ENCODE data around the gene CXXC5.
"Not testable (repeated sequence)": the region's sequence is repeated elsewhere in the genome, so short reads cannot be mapped to it uniquely, and the experiment has no call there.

CXXC5 gene

GRCh38 chr5:139611703-139612584 is 36.2 kb upstream of the CXXC5 start:
- POLR2A ChIA-PET = interaction anchor here (0.5 kb wide), 1 partner anchor 253 kb away, joined by 3 read pairs; no protein-coding TSS in a partner anchor
- H3K27me3 ChIP-seq (replicated peaks in 2 of 5; ENCODE audit: control insufficient read depth in 4 of 5, insufficient read depth in 5 of 5, low read length in 4 of 5) = no peaks in the 10 kb centered on the region
- H3K9me3 ChIP-seq (ENCODE audit: control extremely low read depth in 1 of 5, control insufficient read depth in 4 of 5, insufficient read depth in 2 of 5, low read depth in 1 of 5, low read length in 4 of 5) = no peaks in the 10 kb centered on the region
- peaks cover 0 to 32% (median 15%) of the 10 kb centered on the region in 4 experiments for H3K36me3 ChIP-seq (ENCODE audit: control insufficient read depth in 4 of 4, insufficient read depth in 4 of 4, low read length in 3 of 4)
- DNase-seq = peak in 1 of 3 donors; percentile 12
- no peaks in the 10 kb centered on the region for H3K4me1 ChIP-seq (ENCODE audit: control extremely low read depth in 1 of 4, control insufficient read depth in 4 of 4, insufficient read depth in 4 of 4, low read length in 3 of 4)
- CTCF ChIA-PET = interaction anchor here (0.6 to 2.4 kb wide), 6 partner anchors 20 to 191 kb away, joined by 3 to 8 read pairs (median 4); no protein-coding TSS in a partner anchor
- WGBS (ENCODE audit: insufficient coverage) = 60% methylated on average over 1 of the region's 5 CpGs
- H3K4me3 ChIP-seq (ENCODE audit: control insufficient read depth in 1 of 7, extremely low read depth in 1 of 7, insufficient read depth in 4 of 7, low read depth in 2 of 7, low read length in 6 of 7) = no peak overlapping the region
- no peak overlapping the region for H3K27ac ChIP-seq (ENCODE audit: insufficient read depth in 1 of 2, low read depth in 1 of 2, low read length in 2 of 2, poor library complexity in 1 of 2, severe bottlenecking in 2 of 2)

GRCh38 chr5:139619861-139620260 is 28.3 kb upstream of the CXXC5 start:
- Histone ChIP-seq H3K9me3 (ENCODE audit: control extremely low read depth in 1 of 5, control insufficient read depth in 4 of 5, insufficient read depth in 2 of 5, low read depth in 1 of 5, low read length in 4 of 5) (no peaks in the 10 kb centered on the region), H3K27ac (ENCODE audit: insufficient read depth in 1 of 2, low read depth in 1 of 2, low read length in 2 of 2, poor library complexity in 1 of 2, severe bottlenecking in 2 of 2) (no peak overlapping the region), H3K36me3 (ENCODE audit: control insufficient read depth in 4 of 4, insufficient read depth in 4 of 4, low read length in 3 of 4) (peaks cover 7 to 74% (median 38%) of the 10 kb centered on the region in 4 experiments), H3K4me1 (ENCODE audit: control extremely low read depth in 1 of 4, control insufficient read depth in 4 of 4, insufficient read depth in 4 of 4, low read length in 3 of 4) (no peaks in the 10 kb centered on the region), H3K27me3 (replicated peaks in 2 of 5; ENCODE audit: control insufficient read depth in 4 of 5, insufficient read depth in 5 of 5, low read length in 4 of 5) (no peaks in the 10 kb centered on the region), H3K4me3 (ENCODE audit: control insufficient read depth in 1 of 7, extremely low read depth in 1 of 7, insufficient read depth in 4 of 7, low read depth in 2 of 7, low read length in 6 of 7) (no peak overlapping the region)
- POLR2A ChIA-PET = interaction anchor here (0.5 kb wide), 1 partner anchor 197 kb away, joined by 3 read pairs; no protein-coding TSS in a partner anchor
- DNase-seq = no peak
- 94% methylated on average over 2 of the region's 5 CpGs for WGBS (ENCODE audit: insufficient coverage)
- CTCF ChIA-PET = interaction anchor here (0.9 kb wide), 1 partner anchor 39 kb away, joined by 3 read pairs; no protein-coding TSS in a partner anchor

GRCh38 chr5:139625398-139625797 is 22.8 kb upstream of the CXXC5 start:
- ChIA-PET CTCF (interaction anchor here (0.5 to 13.9 kb wide), 7 partner anchors 9 to 1074 kb away, joined by 3 to 196 read pairs (median 4); partner anchors contain the start of gene CXXC5), POLR2A (interaction anchor here (0.6 kb wide), 1 partner anchor 21 kb away, joined by 3 read pairs; no protein-coding TSS in a partner anchor)
- H3K4me1 ChIP-seq (ENCODE audit: control extremely low read depth in 1 of 4, control insufficient read depth in 4 of 4, insufficient read depth in 4 of 4, low read length in 3 of 4); DNase-seq; H3K9me3 ChIP-seq (ENCODE audit: control extremely low read depth in 1 of 5, control insufficient read depth in 4 of 5, insufficient read depth in 2 of 5, low read depth in 1 of 5, low read length in 4 of 5); H3K27ac ChIP-seq (ENCODE audit: insufficient read depth in 1 of 2, low read depth in 1 of 2, low read length in 2 of 2, poor library complexity in 1 of 2, severe bottlenecking in 2 of 2); H3K27me3 ChIP-seq (replicated peaks in 2 of 5; ENCODE audit: control insufficient read depth in 4 of 5, insufficient read depth in 5 of 5, low read length in 4 of 5); H3K4me3 ChIP-seq (ENCODE audit: control insufficient read depth in 1 of 7, extremely low read depth in 1 of 7, insufficient read depth in 4 of 7, low read depth in 2 of 7, low read length in 6 of 7): not testable (repeated sequence)
- WGBS (ENCODE audit: insufficient coverage) = 100% methylated on average over 3 of the region's 5 CpGs
- H3K36me3 ChIP-seq (ENCODE audit: control insufficient read depth in 4 of 4, insufficient read depth in 4 of 4, low read length in 3 of 4) = peaks cover 12 to 78% (median 52%) of the 10 kb centered on the region in 4 experiments

- Histone ChIP-seq H3K9me3 (ENCODE audit: control extremely low read depth in 1 of 5, control insufficient read depth in 4 of 5, insufficient read depth in 2 of 5, low read depth in 1 of 5, low read length in 4 of 5) (no peaks in the 10 kb centered on the region), H3K4me3 (ENCODE audit: control insufficient read depth in 1 of 7, extremely low read depth in 1 of 7, insufficient read depth in 4 of 7, low read depth in 2 of 7, low read length in 6 of 7) (no peak overlapping the region), H3K4me1 (ENCODE audit: control extremely low read depth in 1 of 4, control insufficient read depth in 4 of 4, insufficient read depth in 4 of 4, low read length in 3 of 4) (peaks cover 0 to 24% (median 13%) of the 10 kb centered on the region in 4 experiments), H3K27me3 (replicated peaks in 2 of 5; ENCODE audit: control insufficient read depth in 4 of 5, insufficient read depth in 5 of 5, low read length in 4 of 5) (no peaks in the 10 kb centered on the region), H3K36me3 (ENCODE audit: control insufficient read depth in 4 of 4, insufficient read depth in 4 of 4, low read length in 3 of 4) (peaks cover 8 to 49% (median 27%) of the 10 kb centered on the region in 4 experiments), H3K27ac (ENCODE audit: insufficient read depth in 1 of 2, low read depth in 1 of 2, low read length in 2 of 2, poor library complexity in 1 of 2, severe bottlenecking in 2 of 2) (no peak overlapping the region)
- ChIA-PET POLR2A (no interaction called here), CTCF (interaction anchor here (0.9 to 13.9 kb wide), 11 partner anchors 18 to 213 kb away, joined by 3 to 232 read pairs (median 82); partner anchors contain the start of gene CXXC5)
- DNase-seq = no peak
Observed at GRCh38 chr5:139630855-139631254, 17.3 kb upstream of the CXXC5 start.

- 100% methylated on average over 1 of the region's 3 CpGs for WGBS (ENCODE audit: insufficient coverage)
- ChIA-PET POLR2A (no interaction called here), CTCF (interaction anchor here (0.9 to 13.9 kb wide), 27 partner anchors 6 to 337 kb away, joined by 3 to 232 read pairs (median 8); partner anchors contain the start of gene CXXC5)
- no peak overlapping the region for H3K4me3 ChIP-seq (ENCODE audit: control insufficient read depth in 1 of 7, extremely low read depth in 1 of 7, insufficient read depth in 4 of 7, low read depth in 2 of 7, low read length in 6 of 7)
- H3K9me3 ChIP-seq (ENCODE audit: control extremely low read depth in 1 of 5, control insufficient read depth in 4 of 5, insufficient read depth in 2 of 5, low read depth in 1 of 5, low read length in 4 of 5) = no peaks in the 10 kb centered on the region
- no peaks in the 10 kb centered on the region for H3K27me3 ChIP-seq (replicated peaks in 2 of 5; ENCODE audit: control insufficient read depth in 4 of 5, insufficient read depth in 5 of 5, low read length in 4 of 5)
- H3K27ac ChIP-seq (ENCODE audit: insufficient read depth in 1 of 2, low read depth in 1 of 2, low read length in 2 of 2, poor library complexity in 1 of 2, severe bottlenecking in 2 of 2) = no peak overlapping the region
- H3K36me3 ChIP-seq (ENCODE audit: control insufficient read depth in 4 of 4, insufficient read depth in 4 of 4, low read length in 3 of 4) = peaks cover 7 to 41% (median 21%) of the 10 kb centered on the region in 4 experiments
- DNase-seq = no peak
- peaks cover 4 to 32% (median 20%) of the 10 kb centered on the region in 4 experiments for H3K4me1 ChIP-seq (ENCODE audit: control extremely low read depth in 1 of 4, control insufficient read depth in 4 of 4, insufficient read depth in 4 of 4, low read length in 3 of 4)
Observed at GRCh38 chr5:139631520-139632165, 16.5 kb upstream of the CXXC5 start.

GRCh38 chr5:139633295-139634027 is 14.7 kb upstream of the CXXC5 start:
- Histone ChIP-seq H3K4me1 (ENCODE audit: control extremely low read depth in 1 of 4, control insufficient read depth in 4 of 4, insufficient read depth in 4 of 4, low read length in 3 of 4) (peaks cover 9 to 49% (median 37%) of the 10 kb centered on the region in 4 experiments), H3K4me3 (ENCODE audit: control insufficient read depth in 1 of 7, extremely low read depth in 1 of 7, insufficient read depth in 4 of 7, low read depth in 2 of 7, low read length in 6 of 7) (no peak overlapping the region), H3K27me3 (replicated peaks in 2 of 5; ENCODE audit: control insufficient read depth in 4 of 5, insufficient read depth in 5 of 5, low read length in 4 of 5) (no peaks in the 10 kb centered on the region), H3K36me3 (ENCODE audit: control insufficient read depth in 4 of 4, insufficient read depth in 4 of 4, low read length in 3 of 4) (peaks cover 5 to 23% (median 11%) of the 10 kb centered on the region in 4 experiments), H3K27ac (ENCODE audit: insufficient read depth in 1 of 2, low read depth in 1 of 2, low read length in 2 of 2, poor library complexity in 1 of 2, severe bottlenecking in 2 of 2) (no peak overlapping the region), H3K9me3 (ENCODE audit: control extremely low read depth in 1 of 5, control insufficient read depth in 4 of 5, insufficient read depth in 2 of 5, low read depth in 1 of 5, low read length in 4 of 5) (no peaks in the 10 kb centered on the region)
- ChIA-PET CTCF (interaction anchor here (0.5 to 13.9 kb wide), 36 partner anchors 8 to 483 kb away, joined by 3 to 232 read pairs (median 7); partner anchors contain the start of gene CXXC5), POLR2A (interaction anchor here (0.6 to 1.6 kb wide), 3 partner anchors 56 to 190 kb away, joined by 3 to 6 read pairs (median 4); no protein-coding TSS in a partner anchor)
- peak; percentile 72 to 82 (median 79) for DNase-seq
- 11% methylated on average over 6 of the region's 6 CpGs for WGBS (ENCODE audit: insufficient coverage)
